Measurements from ENCODE around the gene SLC25A38.

The SLC25A38 gene

GRCh38 chr3:39378088-39378487 lies 5.1 kb upstream of the SLC25A38 start:
- no peak for DNase-seq

GRCh38 chr3:39378957-39379777 lies 4.0 kb upstream of the SLC25A38 start:
- no peak for DNase-seq

GRCh38 chr3:39379778-39380155 lies 3.4 kb upstream of the SLC25A38 start:
- no peak for DNase-seq

- DNase-seq: no peak
Observed at GRCh38 chr3:39381432-39381831, 1.7 kb upstream of the SLC25A38 start.

- no peak for DNase-seq
Observed at GRCh38 chr3:39383881-39384664, 903 bp downstream of the SLC25A38 start.

GRCh38 chr3:39384665-39385000 lies 1.5 kb downstream of the SLC25A38 start:
- no peak for DNase-seq

GRCh38 chr3:39385456-39386090 lies 2.4 kb downstream of the SLC25A38 start:
- no peak for DNase-seq

- DNase-seq: no peak
Observed at GRCh38 chr3:39386318-39386717, 3.1 kb downstream of the SLC25A38 start.

- DNase-seq: no peak
Observed at GRCh38 chr3:39387411-39387975, 4.3 kb downstream of the SLC25A38 start.

GRCh38 chr3:39388153-39388552 lies 5.0 kb downstream of the SLC25A38 start:
- no peak for DNase-seq

- DNase-seq: no peak
Observed at GRCh38 chr3:39388741-39389248, 5.6 kb downstream of the SLC25A38 start.

- DNase-seq: no peak
Observed at GRCh38 chr3:39390181-39390580, 7.0 kb downstream of the SLC25A38 start.

- DNase-seq: no peak
Observed at GRCh38 chr3:39396690-39397089, 13.5 kb downstream of the SLC25A38 start.

- DNase-seq: no peak
Observed at GRCh38 chr3:39398700-39399099, 15.5 kb downstream of the SLC25A38 start.

GRCh38 chr3:39401983-39402382 lies 18.8 kb downstream of the SLC25A38 start:
- no peak for DNase-seq

- no peak for DNase-seq
Observed at GRCh38 chr3:39404943-39405686, 21.9 kb downstream of the SLC25A38 start.

- no peak for DNase-seq
Observed at GRCh38 chr3:39405687-39406367, 22.7 kb downstream of the SLC25A38 start.

- DNase-seq: peak; percentile 76
Observed at GRCh38 chr3:39406368-39407258, 23.4 kb downstream of the SLC25A38 start, which contains the start of gene RPSA. TSS of gene RPSA (plus strand) at chr3:39406720. CDS start at chr3:39407654, 934 bp downstream.

- DNase-seq: no peak
Observed at GRCh38 chr3:39407259-39407629, 24.1 kb downstream of the SLC25A38 start.

- no peak for DNase-seq
Observed at GRCh38 chr3:39407773-39408492, 24.8 kb downstream of the SLC25A38 start.

All from NCI-H1417 treated with DMSO at 0.1 percent for 48 hours (cell line).